ENCODE data around the gene ARID5B. TPM values are rescaled to one million over a fixed set of nuclear protein-coding genes. Genes with fewer than 3 reads are reported as not detected.

Gene ARID5B
- total and polyA plus RNA-seq, 2 of the 4 experiments (the other 2 are of a cell fraction) = 41.0 to 125 TPM

DNA sequence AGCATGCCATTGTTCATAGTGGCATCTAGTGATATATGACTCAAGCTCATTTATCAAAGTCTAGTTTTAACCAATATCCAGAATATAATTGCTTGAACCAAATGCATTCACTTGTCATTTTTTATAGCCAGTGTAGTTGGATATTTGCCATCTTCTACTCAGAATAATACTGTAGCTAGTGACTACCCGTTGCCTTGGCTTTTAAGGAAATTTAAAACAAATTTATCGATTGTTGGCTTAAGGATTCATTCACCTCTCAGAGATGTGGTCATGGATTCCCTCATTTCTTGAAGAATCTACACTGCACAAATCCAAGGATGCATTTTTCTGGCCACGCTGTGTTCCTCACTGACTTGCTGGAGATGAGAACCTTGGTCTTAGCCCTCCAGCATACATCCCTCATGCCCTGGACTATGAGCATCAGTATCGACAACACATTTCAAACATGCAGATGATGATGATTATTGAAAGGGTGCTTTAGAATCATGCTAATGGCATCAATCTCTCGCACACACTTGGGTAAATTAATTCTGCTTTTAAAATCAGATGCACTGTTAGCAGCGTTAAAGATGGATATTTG is 8.8 kb downstream of the ARID5B start:
- H3K4me1 ChIP-seq (ENCODE audit: control insufficient read depth, insufficient read depth, low read length) = peaks cover 10% of the 10 kb centered on the region; the same call in 1 of the 2 replicates
- intact Hi-C loops (cut with micrococcal nuclease) = no loop called here
- ChIA-PET POLR2A (ENCODE audit: unreplicated experiment) (no interaction called here), CTCF (interaction anchor here (1.3 kb wide), 1 partner anchor 11 kb away, joined by 3 read pairs; no protein-coding TSS in a partner anchor)
- no peak overlapping the region for H3K14ac ChIP-seq (replicated peaks; ENCODE audit: low read depth, low read length)
- peaks cover 63% of the 10 kb centered on the region for H4K20me1 ChIP-seq (ENCODE audit: insufficient read depth, low read length)
- in situ Hi-C loops (cut with MboI; ENCODE audit: low sequenced_read_pairs) = no loop called here
- H3K56ac ChIP-seq (ENCODE audit: extremely low read depth, insufficient read depth, low read length) = no peak overlapping the region
- no peak overlapping the region for H3K27ac ChIP-seq (ENCODE audit: insufficient read depth, low read length)
- no peak overlapping the region for H3K18ac ChIP-seq (ENCODE audit: low read depth, low read length)
- no CpG with 5 or more reads among the region's 6 CpGs for WGBS, 2 experiments (ENCODE audit: extremely low coverage in 2 of 2, insufficient read length in 1 of 2)
- H2BK20ac ChIP-seq (ENCODE audit: low read depth, low read length) = no peak overlapping the region
- H2AK5ac ChIP-seq (ENCODE audit: low read depth, low read length) = no peak overlapping the region
- H2BK5ac ChIP-seq (ENCODE audit: low read depth, low read length, poor library complexity, severe bottlenecking) = no peak overlapping the region
- H4K5ac ChIP-seq (ENCODE audit: low read depth, low read length) = no peak overlapping the region
- no peak overlapping the region for H4K91ac ChIP-seq (ENCODE audit: insufficient read depth, low read depth, low read length)
- no peak overlapping the region for H3K23ac ChIP-seq (ENCODE audit: low read depth, low read length)
- H3K4me3 ChIP-seq (ENCODE audit: insufficient read depth, low read depth, low read length) = no peak overlapping the region
- H3K27me3 ChIP-seq (ENCODE audit: control insufficient read depth, insufficient read depth, low read length) = no peaks in the 10 kb centered on the region
- BruUV-seq (replicated peaks) = no TSS peak
- no peak overlapping the region for H2AFZ ChIP-seq (replicated peaks; ENCODE audit: low read length, poor library complexity)
- dilution Hi-C loops (cut with HindIII; ENCODE audit: low sequenced_read_pairs, unreplicated experiment) = no loop called here
- no peak overlapping the region for H3K4ac ChIP-seq (ENCODE audit: low read depth, low read length)
- ATAC-seq (ENCODE audit: low read depth) = no peak
- H3K4me2 ChIP-seq (ENCODE audit: low read depth, low read length) = no peak overlapping the region
- H3K9me3 ChIP-seq (ENCODE audit: control insufficient read depth, insufficient read depth, low read length) = no peaks in the 10 kb centered on the region
- H2AK9ac ChIP-seq (replicated peaks; ENCODE audit: low read depth, low read length, poor library complexity) = no peak overlapping the region
- DNase-seq = no peak
- H2BK15ac ChIP-seq (ENCODE audit: low read depth, low read length) = no peak overlapping the region
- peaks cover 29 to 77% of the 10 kb centered on the region in 2 experiments for H3K79me1 ChIP-seq (ENCODE audit: low read depth in 1 of 2, low read length in 2 of 2)
- peaks cover 19% of the 10 kb centered on the region for H3K9me1 ChIP-seq (ENCODE audit: insufficient read depth, low read length)
- peaks cover 35% of the 10 kb centered on the region for H3K36me3 ChIP-seq (ENCODE audit: control insufficient read depth, insufficient read depth, low read length)
- H2BK120ac ChIP-seq (ENCODE audit: low read depth, low read length) = no peak overlapping the region
- TF ChIP-seq SMC3 (IDR thresholded peaks at IDR 0.05; ENCODE audit: low read depth, low read length) = no peak
- TF ChIP-seq, protein P1, sequence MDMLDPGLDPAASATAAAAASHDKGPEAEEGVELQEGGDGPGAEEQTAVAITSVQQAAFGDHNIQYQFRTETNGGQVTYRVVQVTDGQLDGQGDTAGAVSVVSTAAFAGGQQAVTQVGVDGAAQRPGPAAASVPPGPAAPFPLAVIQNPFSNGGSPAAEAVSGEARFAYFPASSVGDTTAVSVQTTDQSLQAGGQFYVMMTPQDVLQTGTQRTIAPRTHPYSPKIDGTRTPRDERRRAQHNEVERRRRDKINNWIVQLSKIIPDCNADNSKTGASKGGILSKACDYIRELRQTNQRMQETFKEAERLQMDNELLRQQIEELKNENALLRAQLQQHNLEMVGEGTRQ (IDR thresholded peaks at IDR 0.05; ENCODE audit: low read depth, low read length) = no peak
- TF ChIP-seq, protein P2, sequence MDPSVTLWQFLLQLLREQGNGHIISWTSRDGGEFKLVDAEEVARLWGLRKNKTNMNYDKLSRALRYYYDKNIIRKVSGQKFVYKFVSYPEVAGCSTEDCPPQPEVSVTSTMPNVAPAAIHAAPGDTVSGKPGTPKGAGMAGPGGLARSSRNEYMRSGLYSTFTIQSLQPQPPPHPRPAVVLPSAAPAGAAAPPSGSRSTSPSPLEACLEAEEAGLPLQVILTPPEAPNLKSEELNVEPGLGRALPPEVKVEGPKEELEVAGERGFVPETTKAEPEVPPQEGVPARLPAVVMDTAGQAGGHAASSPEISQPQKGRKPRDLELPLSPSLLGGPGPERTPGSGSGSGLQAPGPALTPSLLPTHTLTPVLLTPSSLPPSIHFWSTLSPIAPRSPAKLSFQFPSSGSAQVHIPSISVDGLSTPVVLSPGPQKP (IDR thresholded peaks at IDR 0.05; ENCODE audit: borderline replicate concordance, low read depth, low read length) = no peak
- no peak for TF ChIP-seq RCOR1 (IDR thresholded peaks at IDR 0.05; ENCODE audit: insufficient replicate concordance, low read length)
- TF ChIP-seq FOS (IDR thresholded peaks at IDR 0.05; ENCODE audit: low read depth, low read length) = no peak
- no peak for TF ChIP-seq BHLHE40 (IDR thresholded peaks at IDR 0.05; ENCODE audit: low read depth, low read length)
- TF ChIP-seq RFX5 (IDR thresholded peaks at IDR 0.05; ENCODE audit: low read depth, low read length) = no peak
- TF ChIP-seq CEBPB (IDR thresholded peaks at IDR 0.05; ENCODE audit: low read depth, low read length) = no peak
- TF ChIP-seq NFE2L2 (IDR thresholded peaks at IDR 0.05; ENCODE audit: low read depth, low read length) = no peak
- no peak for TF ChIP-seq MAZ (IDR thresholded peaks at IDR 0.05; ENCODE audit: borderline replicate concordance, low read depth, low read length)
- TF ChIP-seq MAFK (IDR thresholded peaks at IDR 0.05; ENCODE audit: low read depth, low read length) = no peak
- no peak for TF ChIP-seq CHD1 (IDR thresholded peaks at IDR 0.05; ENCODE audit: low read depth, low read length)
- no peak for TF ChIP-seq POLR2A (IDR thresholded peaks at IDR 0.05; ENCODE audit: low read depth, low read length)
- no peak for TF ChIP-seq RAD21 (IDR thresholded peaks at IDR 0.05; ENCODE audit: low read length)
- TF ChIP-seq, protein P3, sequence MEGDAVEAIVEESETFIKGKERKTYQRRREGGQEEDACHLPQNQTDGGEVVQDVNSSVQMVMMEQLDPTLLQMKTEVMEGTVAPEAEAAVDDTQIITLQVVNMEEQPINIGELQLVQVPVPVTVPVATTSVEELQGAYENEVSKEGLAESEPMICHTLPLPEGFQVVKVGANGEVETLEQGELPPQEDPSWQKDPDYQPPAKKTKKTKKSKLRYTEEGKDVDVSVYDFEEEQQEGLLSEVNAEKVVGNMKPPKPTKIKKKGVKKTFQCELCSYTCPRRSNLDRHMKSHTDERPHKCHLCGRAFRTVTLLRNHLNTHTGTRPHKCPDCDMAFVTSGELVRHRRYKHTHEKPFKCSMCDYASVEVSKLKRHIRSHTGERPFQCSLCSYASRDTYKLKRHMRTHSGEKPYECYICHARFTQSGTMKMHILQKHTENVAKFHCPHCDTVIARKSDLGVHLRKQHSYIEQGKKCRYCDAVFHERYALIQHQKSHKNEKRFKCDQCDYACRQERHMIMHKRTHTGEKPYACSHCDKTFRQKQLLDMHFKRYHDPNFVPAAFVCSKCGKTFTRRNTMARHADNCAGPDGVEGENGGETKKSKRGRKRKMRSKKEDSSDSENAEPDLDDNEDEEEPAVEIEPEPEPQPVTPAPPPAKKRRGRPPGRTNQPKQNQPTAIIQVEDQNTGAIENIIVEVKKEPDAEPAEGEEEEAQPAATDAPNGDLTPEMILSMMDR (conservative IDR thresholded peaks at IDR 0.05; ENCODE audit: low read depth, low read length) = no peak
- no peak for TF ChIP-seq MXI1 (IDR thresholded peaks at IDR 0.05; ENCODE audit: borderline replicate concordance, low read depth, low read length)
- H3K9ac ChIP-seq (ENCODE audit: low read depth, low read length) = no peak overlapping the region
- H4K8ac ChIP-seq (ENCODE audit: low read depth in 2 of 2, low read length in 2 of 2) = no peak overlapping the region
